ENCODE data around the gene CCL8. TPM values are rescaled to one million over a fixed set of nuclear protein-coding genes. Genes with fewer than 3 reads are reported as not detected.
A peak's percentile ranks its signal among the peaks of the same experiment; 100 is the strongest.

Gene CCL8
- total RNA-seq, 2 experiments from 2014 or later, result not detected

- ATAC-seq (ENCODE audit: low read depth) (no peak), DNase-seq (no peak)
- H3K4me3 Mint-ChIP-seq, result no peak overlapping the region
- no peaks in the 10 kb centered on the region for H3K36me3 Mint-ChIP-seq
- H3K27ac Mint-ChIP-seq, result no peak overlapping the region
- POLR2A ChIA-PET, result no interaction called here
- H3K27me3 Mint-ChIP-seq, result peaks cover 40% of the 10 kb centered on the region
- H3K4me1 Mint-ChIP-seq, result no peaks in the 10 kb centered on the region
- H3K9me3 Mint-ChIP-seq, result no peaks in the 10 kb centered on the region
Measured at GRCh38 chr17:34341916-34342315, 22.7 kb downstream of the CCL8 start.

- no peak overlapping the region for H3K27ac Mint-ChIP-seq
- peaks cover 25% of the 10 kb centered on the region for H3K27me3 Mint-ChIP-seq
- POLR2A ChIA-PET, result no interaction called here
- H3K4me1 Mint-ChIP-seq, result no peaks in the 10 kb centered on the region
- H3K36me3 Mint-ChIP-seq, result no peaks in the 10 kb centered on the region
- DNase-seq (no peak), ATAC-seq (ENCODE audit: low read depth) (no peak)
- H3K4me3 Mint-ChIP-seq, result no peak overlapping the region
- H3K9me3 Mint-ChIP-seq, result no peaks in the 10 kb centered on the region
Measured at GRCh38 chr17:34347063-34347462, 27.8 kb downstream of the CCL8 start.

GRCh38 chr17:34349751-34350150 is 30.5 kb downstream of the CCL8 start:
- POLR2A ChIA-PET, result no interaction called here
- peaks cover 29% of the 10 kb centered on the region for H3K27me3 Mint-ChIP-seq
- DNase-seq (no peak), ATAC-seq (ENCODE audit: low read depth) (no peak)
- no peaks in the 10 kb centered on the region for H3K4me1 Mint-ChIP-seq
- no peak overlapping the region for H3K4me3 Mint-ChIP-seq
- H3K9me3 Mint-ChIP-seq, result peaks cover 2% of the 10 kb centered on the region
- no peak overlapping the region for H3K27ac Mint-ChIP-seq
- no peaks in the 10 kb centered on the region for H3K36me3 Mint-ChIP-seq

GRCh38 chr17:34351096-34351495 is 31.9 kb downstream of the CCL8 start:
- no peak for DNase-seq
- peaks cover 33% of the 10 kb centered on the region for H3K27me3 Mint-ChIP-seq
- POLR2A ChIA-PET, result no interaction called here
- no peak for ATAC-seq (ENCODE audit: low read depth)
- H3K4me3 Mint-ChIP-seq, result no peak overlapping the region
- H3K27ac Mint-ChIP-seq, result no peak overlapping the region
- H3K9me3 Mint-ChIP-seq, result peaks cover 2% of the 10 kb centered on the region
- no peaks in the 10 kb centered on the region for H3K4me1 Mint-ChIP-seq
- no peaks in the 10 kb centered on the region for H3K36me3 Mint-ChIP-seq

GRCh38 chr17:34352191-34352590 is 33.0 kb downstream of the CCL8 start:
- Mint-ChIP-seq H3K4me1 (no peaks in the 10 kb centered on the region), H3K27me3 (peaks cover 31% of the 10 kb centered on the region), H3K4me3 (no peak overlapping the region), H3K27ac (no peak overlapping the region), H3K36me3 (no peaks in the 10 kb centered on the region), H3K9me3 (peaks cover 2% of the 10 kb centered on the region)
- DNase-seq (no peak), ATAC-seq (ENCODE audit: low read depth) (no peak)
- POLR2A ChIA-PET, result no interaction called here

GRCh38 chr17:34354637-34355036 is 35.4 kb downstream of the CCL8 start:
- no peaks in the 10 kb centered on the region for H3K36me3 Mint-ChIP-seq
- no peaks in the 10 kb centered on the region for H3K4me1 Mint-ChIP-seq
- ATAC-seq (ENCODE audit: low read depth), result no peak
- DNase-seq, result no peak
- H3K27me3 Mint-ChIP-seq, result peaks cover 34% of the 10 kb centered on the region
- no peak overlapping the region for H3K4me3 Mint-ChIP-seq
- POLR2A ChIA-PET, result no interaction called here
- H3K27ac Mint-ChIP-seq, result no peak overlapping the region
- peaks cover 2% of the 10 kb centered on the region for H3K9me3 Mint-ChIP-seq

- H3K4me1 Mint-ChIP-seq, result peaks cover 8% of the 10 kb centered on the region
- ATAC-seq (ENCODE audit: low read depth), result no peak
- peaks cover 34% of the 10 kb centered on the region for H3K27me3 Mint-ChIP-seq
- no peak within 1 kb of the TSS for H3K4me3 Mint-ChIP-seq
- no peaks in the 10 kb centered on the region for H3K36me3 Mint-ChIP-seq
- DNase-seq, result no peak
- POLR2A ChIA-PET, result no interaction called here
- H3K27ac Mint-ChIP-seq, result no peak within 1 kb of the TSS
- H3K9me3 Mint-ChIP-seq, result peaks cover 2% of the 10 kb centered on the region
Measured at GRCh38 chr17:34356194-34356593, 37.0 kb downstream of the CCL8 start, which contains the start of gene CCL13. TSS of gene CCL13 (plus strand) at chr17:34356480. CDS start at chr17:34356527, 47 bp downstream.

- Mint-ChIP-seq H3K27ac (no peak overlapping the region), H3K27me3 (peaks cover 30% of the 10 kb centered on the region), H3K36me3 (no peaks in the 10 kb centered on the region), H3K4me1 (peaks cover 10% of the 10 kb centered on the region), H3K9me3 (peaks cover 2% of the 10 kb centered on the region), H3K4me3 (no peak overlapping the region)
- ATAC-seq (ENCODE audit: low read depth) (no peak), DNase-seq (no peak)
- POLR2A ChIA-PET, result no interaction called here
Measured at GRCh38 chr17:34357398-34357797, 38.2 kb downstream of the CCL8 start.

GRCh38 chr17:34358631-34359030 is 39.4 kb downstream of the CCL8 start:
- H3K4me3 Mint-ChIP-seq, result no peak overlapping the region
- DNase-seq (no peak), ATAC-seq (ENCODE audit: low read depth) (no peak)
- POLR2A ChIA-PET, result no interaction called here
- peak overlapping the region; percentile 26 for H3K27ac Mint-ChIP-seq
- H3K36me3 Mint-ChIP-seq, result no peaks in the 10 kb centered on the region
- peaks cover 2% of the 10 kb centered on the region for H3K9me3 Mint-ChIP-seq
- peaks cover 12% of the 10 kb centered on the region for H3K4me1 Mint-ChIP-seq
- peaks cover 24% of the 10 kb centered on the region for H3K27me3 Mint-ChIP-seq

GRCh38 chr17:34360601-34361270 is 41.5 kb downstream of the CCL8 start:
- no peak for ATAC-seq (ENCODE audit: low read depth)
- Mint-ChIP-seq H3K27me3 (peaks cover 21% of the 10 kb centered on the region), H3K36me3 (no peaks in the 10 kb centered on the region), H3K4me3 (no peak overlapping the region), H3K27ac (no peak overlapping the region), H3K9me3 (no peaks in the 10 kb centered on the region), H3K4me1 (peaks cover 25% of the 10 kb centered on the region)
- DNase-seq, result no peak
- POLR2A ChIA-PET, result interaction anchor here (0.6 kb wide), 1 partner anchor 165 kb away, joined by 3 read pairs; no protein-coding TSS in a partner anchor

GRCh38 chr17:34361478-34362061 is 42.3 kb downstream of the CCL8 start:
- Mint-ChIP-seq H3K27ac (no peak overlapping the region), H3K36me3 (no peaks in the 10 kb centered on the region), H3K9me3 (no peaks in the 10 kb centered on the region), H3K4me1 (peaks cover 30% of the 10 kb centered on the region), H3K27me3 (peaks cover 22% of the 10 kb centered on the region), H3K4me3 (no peak overlapping the region)
- DNase-seq (peak; percentile 81), ATAC-seq (ENCODE audit: low read depth) (peak; percentile 86)
- POLR2A ChIA-PET, result no interaction called here

GRCh38 chr17:34363183-34363661 is 44.0 kb downstream of the CCL8 start, which contains the start of gene CCL1:
TSS of gene CCL1 (minus strand) at chr17:34363233. CDS start at chr17:34363161, 72 bp downstream.
- ATAC-seq (ENCODE audit: low read depth) (no peak), DNase-seq (no peak)
- Mint-ChIP-seq H3K27ac (no peak within 1 kb of the TSS), H3K4me1 (peaks cover 30% of the 10 kb centered on the region), H3K36me3 (no peaks in the 10 kb centered on the region), H3K27me3 (peaks cover 22% of the 10 kb centered on the region), H3K4me3 (no peak within 1 kb of the TSS), H3K9me3 (no peaks in the 10 kb centered on the region)
- POLR2A ChIA-PET, result no interaction called here

GRCh38 chr17:34364751-34365150 is 45.5 kb downstream of the CCL8 start:
- Mint-ChIP-seq H3K9me3 (no peaks in the 10 kb centered on the region), H3K36me3 (no peaks in the 10 kb centered on the region), H3K4me3 (no peak overlapping the region), H3K27me3 (peaks cover 19% of the 10 kb centered on the region), H3K4me1 (peaks cover 30% of the 10 kb centered on the region), H3K27ac (no peak overlapping the region)
- DNase-seq (no peak), ATAC-seq (ENCODE audit: low read depth) (no peak)
- POLR2A ChIA-PET, result no interaction called here

- ATAC-seq (ENCODE audit: low read depth) (peak; percentile 37), DNase-seq (no peak)
- H3K36me3 Mint-ChIP-seq, result no peaks in the 10 kb centered on the region
- H3K4me1 Mint-ChIP-seq, result peaks cover 35% of the 10 kb centered on the region
- peaks cover 19% of the 10 kb centered on the region for H3K27me3 Mint-ChIP-seq
- H3K27ac Mint-ChIP-seq, result no peak overlapping the region
- POLR2A ChIA-PET, result no interaction called here
- H3K9me3 Mint-ChIP-seq, result no peaks in the 10 kb centered on the region
- H3K4me3 Mint-ChIP-seq, result peak overlapping the region; percentile 9
Measured at GRCh38 chr17:34365340-34365739, 46.1 kb downstream of the CCL8 start.

Measured in activated naive CD8-positive, alpha-beta T cell treated with anti-CD3 and anti-CD28 coated beads, Interleukin-2, amount 10 ng/mL, durations not matched to agents 7 days and 5 days (primary cell).